GM12873 (cell line): ENCODE results near the gene KCTD5.

Experiments
- TF ChIP-seq, protein P1 (sequence below): IDR thresholded peaks from 2 replicates; pipeline ENCODE4 v1.5.1; 2012; ENCODE audit warnings: low read depth, mild to moderate bottlenecking, moderate library complexity, low read length, control low read depth; ENCODE audit not compliant: insufficient read depth; ENCODE audit errors: missing control alignments

KCTD5 gene

DNA sequence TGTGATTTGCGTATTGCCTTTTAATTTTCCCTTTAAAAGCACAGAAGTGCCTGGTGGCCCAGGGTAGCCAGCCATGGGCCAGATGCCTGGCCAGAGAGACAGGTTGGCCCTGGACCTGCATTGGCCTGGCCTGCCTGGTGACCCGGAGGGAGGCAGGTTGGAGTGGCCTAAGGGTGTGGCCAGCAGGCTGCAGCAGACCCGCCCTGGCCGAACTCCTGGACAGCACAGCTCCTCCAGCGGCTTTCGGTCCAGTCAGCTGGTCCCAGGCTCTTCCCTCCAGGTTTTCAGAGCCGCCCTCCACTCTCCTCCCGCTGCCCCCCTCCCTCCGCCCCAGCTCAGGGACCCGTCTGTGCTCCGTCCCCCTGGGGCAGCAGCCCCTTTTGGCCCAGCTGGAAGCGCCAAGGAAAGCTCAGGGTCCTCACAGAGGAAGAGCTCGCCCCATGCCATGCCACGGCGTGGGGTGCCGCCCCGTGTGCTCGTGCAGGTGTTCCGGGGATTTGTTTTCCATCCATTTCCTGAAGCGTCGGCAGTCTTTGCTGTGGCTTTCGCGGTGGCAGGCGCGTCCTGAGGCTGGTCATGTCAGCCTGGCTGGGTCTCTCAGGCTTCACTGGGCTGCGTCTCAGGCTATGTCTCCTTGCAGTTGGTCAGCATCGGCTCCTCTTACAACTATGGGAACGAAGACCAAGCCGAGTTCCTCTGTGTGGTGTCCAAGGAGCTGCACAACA, 19.6 kb downstream of the KCTD5 start:
- TF ChIP-seq, protein P1, sequence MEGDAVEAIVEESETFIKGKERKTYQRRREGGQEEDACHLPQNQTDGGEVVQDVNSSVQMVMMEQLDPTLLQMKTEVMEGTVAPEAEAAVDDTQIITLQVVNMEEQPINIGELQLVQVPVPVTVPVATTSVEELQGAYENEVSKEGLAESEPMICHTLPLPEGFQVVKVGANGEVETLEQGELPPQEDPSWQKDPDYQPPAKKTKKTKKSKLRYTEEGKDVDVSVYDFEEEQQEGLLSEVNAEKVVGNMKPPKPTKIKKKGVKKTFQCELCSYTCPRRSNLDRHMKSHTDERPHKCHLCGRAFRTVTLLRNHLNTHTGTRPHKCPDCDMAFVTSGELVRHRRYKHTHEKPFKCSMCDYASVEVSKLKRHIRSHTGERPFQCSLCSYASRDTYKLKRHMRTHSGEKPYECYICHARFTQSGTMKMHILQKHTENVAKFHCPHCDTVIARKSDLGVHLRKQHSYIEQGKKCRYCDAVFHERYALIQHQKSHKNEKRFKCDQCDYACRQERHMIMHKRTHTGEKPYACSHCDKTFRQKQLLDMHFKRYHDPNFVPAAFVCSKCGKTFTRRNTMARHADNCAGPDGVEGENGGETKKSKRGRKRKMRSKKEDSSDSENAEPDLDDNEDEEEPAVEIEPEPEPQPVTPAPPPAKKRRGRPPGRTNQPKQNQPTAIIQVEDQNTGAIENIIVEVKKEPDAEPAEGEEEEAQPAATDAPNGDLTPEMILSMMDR, result no peak

DNA sequence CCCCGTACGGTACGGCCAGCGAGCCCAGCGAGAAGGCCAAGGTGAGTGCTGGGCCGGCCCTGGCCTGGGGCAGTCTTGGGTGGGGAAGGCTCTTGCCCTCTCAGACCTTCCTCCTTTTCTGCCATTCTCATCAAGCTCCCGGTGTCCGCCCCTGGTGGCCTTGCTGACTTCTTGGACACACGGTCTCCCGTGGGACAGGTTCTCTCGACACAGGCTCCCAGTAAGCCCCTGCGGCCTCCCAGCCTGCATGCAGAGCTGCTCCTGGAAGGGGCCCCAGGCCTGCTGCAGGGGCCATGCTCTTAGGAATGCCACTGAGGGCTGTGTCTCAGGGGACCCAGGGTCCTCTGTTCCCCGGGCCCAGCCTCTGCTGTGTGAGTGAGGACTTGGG, 20.1 kb downstream of the KCTD5 start:
- TF ChIP-seq, protein P1, result no peak

DNA sequence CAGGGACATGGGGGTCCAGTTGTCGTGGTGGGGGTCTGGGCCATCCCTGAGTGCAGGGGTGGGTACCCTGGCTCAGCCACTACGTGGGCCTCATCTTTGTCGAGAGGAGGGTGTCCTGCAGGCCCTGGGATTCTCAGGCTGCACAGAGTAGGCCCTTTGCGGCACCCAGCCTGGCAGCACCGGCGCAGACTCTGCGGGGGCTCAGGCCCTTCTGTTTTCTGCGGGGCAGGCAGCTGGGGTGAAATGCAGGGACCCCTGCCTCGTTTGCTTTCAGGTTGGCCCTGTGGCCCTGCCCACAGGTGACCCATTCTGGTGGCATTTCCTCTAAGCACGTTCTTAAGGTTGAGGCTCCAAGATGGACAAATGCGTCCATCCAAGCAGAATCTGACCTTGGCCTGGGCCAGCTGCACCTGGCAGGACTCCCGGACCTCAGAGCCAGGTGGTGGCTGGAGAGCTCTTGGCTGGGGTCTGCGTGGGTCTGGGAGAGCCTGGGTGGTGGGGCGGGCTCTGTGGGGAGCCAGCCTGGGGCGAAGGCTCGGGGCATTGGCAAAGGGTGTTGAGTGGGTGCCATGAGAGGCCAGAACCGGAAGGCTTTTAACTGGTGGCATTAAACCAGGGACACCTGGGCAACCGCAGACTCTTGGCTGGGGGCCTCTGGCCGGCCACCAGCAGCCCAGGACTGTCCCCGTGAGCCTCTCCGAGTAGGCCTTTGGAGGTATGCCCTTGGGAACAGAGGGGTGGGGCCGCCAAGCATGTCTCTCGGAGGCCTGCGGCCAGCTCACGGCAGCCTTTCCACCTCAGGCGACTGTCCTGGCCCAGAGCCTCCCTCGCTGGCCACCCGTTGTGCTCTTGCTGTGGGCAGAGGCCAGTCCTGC, 20.8 kb downstream of the KCTD5 start:
- TF ChIP-seq, protein P1, result no peak

GRCh38 chr16:2704166-2704982, 22.1 kb downstream of the KCTD5 start:
- TF ChIP-seq, protein P1, result no peak

DNA sequence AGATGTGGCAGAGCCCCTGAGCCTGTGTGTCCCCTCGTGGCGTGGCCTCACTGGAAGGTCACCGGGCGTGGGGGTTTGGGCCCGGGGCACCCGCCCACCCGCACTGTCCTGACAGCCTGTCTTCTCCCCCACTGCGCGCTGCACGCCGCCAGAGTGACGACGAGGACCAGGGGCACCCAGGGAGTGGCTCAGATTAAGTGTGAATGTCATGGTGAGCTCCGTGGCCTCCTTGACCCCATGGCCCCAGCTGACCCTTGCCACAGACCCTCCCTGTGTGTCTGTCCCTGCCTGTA, 22.6 kb downstream of the KCTD5 start:
- TF ChIP-seq, protein P1, result no peak

DNA sequence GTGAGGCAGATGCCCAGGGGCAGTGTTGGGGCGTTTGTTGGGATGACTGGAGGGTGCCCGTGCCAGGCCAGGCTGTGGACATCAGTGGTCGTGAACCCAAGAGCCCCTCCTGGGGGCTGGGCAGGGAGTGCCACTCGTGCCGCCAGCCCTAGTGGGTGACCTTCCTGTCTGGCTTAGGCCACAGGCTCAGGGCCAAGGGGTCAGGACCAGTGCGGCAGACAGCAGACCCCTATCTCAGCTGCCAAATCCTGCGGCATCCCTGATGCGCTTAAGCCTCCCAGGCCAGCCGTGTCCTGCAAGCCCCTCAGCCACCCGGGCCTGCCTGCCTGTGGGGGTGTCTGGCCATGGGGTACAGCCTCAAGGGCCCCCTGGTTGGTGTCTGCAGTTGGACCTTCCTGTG, 23.0 kb downstream of the KCTD5 start:
- TF ChIP-seq, protein P1, result no peak

GRCh38 chr16:2706085-2706484, 23.8 kb downstream of the KCTD5 start:
- TF ChIP-seq, protein P1, result no peak
